GM13977 (cell line): ENCODE results near the gene PUSL1.

Experiments
- DNase-seq: peaks from one replicate; pipeline ENCODE4 v3.0.0; 2012; ENCODE audit warnings: low spot score
- CTCF ChIP-seq: IDR thresholded peaks from 2 replicates; pipeline ENCODE4 v1.5.1; 2012; ENCODE audit warnings: mild to moderate bottlenecking, control low read depth; ENCODE audit not compliant: insufficient read depth; ENCODE audit errors: extremely low read depth, missing control alignments
- in situ Hi-C: fragments of 300-500 bp; cut with MboI; formaldehyde crosslinking; loops from one replicate; pipeline ENCODE4 v1.12.0; 2022; ENCODE audit warnings: low sequenced_read_pairs, low pct_unique_long_range_greater_than_20kb, mixed read lengths, inconsistent platforms; ENCODE audit not compliant: unreplicated experiment

PUSL1 gene

GRCh38 chr1:1333551-1334241 lies 25.3 kb downstream of the PUSL1 start:
- in situ Hi-C loops: no loop called here
- no peak for DNase-seq
- TF ChIP-seq CTCF: no peak

GRCh38 chr1:1334835-1335234 lies 26.4 kb downstream of the PUSL1 start:
- no peak for DNase-seq
- no peak for TF ChIP-seq CTCF
- in situ Hi-C loops: no loop called here

GRCh38 chr1:1335283-1335682 lies 26.9 kb downstream of the PUSL1 start:
- no peak for TF ChIP-seq CTCF
- in situ Hi-C loops: no loop called here
- DNase-seq: no peak

GRCh38 chr1:1335792-1336248 lies 27.4 kb downstream of the PUSL1 start:
- in situ Hi-C loops: no loop called here
- TF ChIP-seq CTCF: no peak
- DNase-seq: no peak

GRCh38 chr1:1336446-1336845 lies 28.0 kb downstream of the PUSL1 start:
- DNase-seq: no peak
- no peak for TF ChIP-seq CTCF
- in situ Hi-C loops: no loop called here

- no peak for TF ChIP-seq CTCF
- no peak for DNase-seq
- in situ Hi-C loops: no loop called here
These were observed 28.8 kb downstream of the PUSL1 start for GRCh38 chr1:1336931-1337792.
